Left ventricle myocardium inferior (tissue), 1 donor: Measurements from ENCODE around the gene LDOC1. TPM values are rescaled to one million over a fixed set of nuclear protein-coding genes. Genes with fewer than 3 reads are reported as not detected.

ENCODE experiments used
- DNase-seq: peaks from one replicate; pipeline ENCODE4 v3.0.0-alpha.2; 2020
- H3K27ac ChIP-seq: fragments of 200-600 bp; replicated peaks from 2 replicates; pipeline ENCODE4 v1.8.0; 2021
- H3K27me3 ChIP-seq: fragments of 200-600 bp; 2 replicates; pipeline ENCODE4 v1.8.0; 2021; ENCODE audit warnings: low read depth
- H3K36me3 ChIP-seq: fragments of 200-600 bp; 2 replicates; pipeline ENCODE4 v1.8.0; 2021
- H3K4me1 ChIP-seq: fragments of 200-600 bp; 2 replicates; pipeline ENCODE4 v1.8.0; 2021
- H3K4me3 ChIP-seq: fragments of 200-600 bp; 2 replicates; pipeline ENCODE4 v1.8.0; 2021; ENCODE audit warnings: mild to moderate bottlenecking, moderate library complexity
- H3K9me3 ChIP-seq: fragments of 200-600 bp; replicated peaks from 2 replicates; pipeline ENCODE4 v1.8.0; 2021
- CTCF ChIP-seq: fragments of 200-600 bp; IDR thresholded peaks from 2 replicates; pipeline ENCODE4 v1.8.0; 2021; ENCODE audit warnings: antibody characterized with exemption, mild to moderate bottlenecking, borderline replicate concordance
- intact Hi-C: fragments of 100-400 bp; cut with micrococcal nuclease; formaldehyde crosslinking; loops from one replicate; pipeline ENCODE4 v1.11.0; 2022
- total RNA-seq: library from RNA; stranded (reverse); fragmentation: NEBNext Ultra II Directional; extraction: Animal tissue kit (Norgen Biotek cat#: 25700); gene quantifications from one replicate; pipeline ENCODE4 v1.2.1, GENCODE V29; 2021
- donor health status: DM: no; HTN: yes; CAD: no; lungs with severe emphysema.

Gene LDOC1
- total RNA-seq, 1 donor from 2014 or later, result 2.9 TPM

- Histone ChIP-seq H3K36me3 (no peaks in the 10 kb centered on the region), H3K9me3 (no peaks in the 10 kb centered on the region), H3K4me3 (no peak overlapping the region), H3K27ac (no peak overlapping the region), H3K27me3 (no peaks in the 10 kb centered on the region), H3K4me1 (no peaks in the 10 kb centered on the region)
- TF ChIP-seq CTCF, result no peak
- no peak for DNase-seq
- intact Hi-C loops, result no loop called here
Observed at GRCh38 chrX:141142946-141143345, 34.0 kb downstream of the LDOC1 start.

- no peak for TF ChIP-seq CTCF
- intact Hi-C loops, result no loop called here
- Histone ChIP-seq H3K4me1 (no peaks in the 10 kb centered on the region), H3K27me3 (no peaks in the 10 kb centered on the region), H3K36me3 (no peaks in the 10 kb centered on the region), H3K27ac (no peak overlapping the region), H3K9me3 (no peaks in the 10 kb centered on the region), H3K4me3 (no peak overlapping the region)
- DNase-seq, result no peak
Observed at GRCh38 chrX:141133272-141133671, 43.7 kb downstream of the LDOC1 start.

GRCh38 chrX:141127146-141127545, 49.8 kb downstream of the LDOC1 start:
- no peak overlapping the region for H3K4me3 ChIP-seq
- no peak for DNase-seq
- intact Hi-C loops, result no loop called here
- H3K4me1 ChIP-seq, result no peaks in the 10 kb centered on the region
- TF ChIP-seq CTCF, result no peak
- no peaks in the 10 kb centered on the region for H3K36me3 ChIP-seq
- H3K9me3 ChIP-seq, result no peaks in the 10 kb centered on the region
- H3K27me3 ChIP-seq, result no peaks in the 10 kb centered on the region
- H3K27ac ChIP-seq, result no peak overlapping the region

Other genes with a start within 250 kb of the LDOC1 start
- gene SPANXB1, start 174.5 kb downstream of the LDOC1 start, total RNA-seq, result not detected
- not detected for gene SPANXC, start 65.4 kb upstream of the LDOC1 start, total RNA-seq